Measurements from ENCODE around the gene RBFOX1. TPM values are rescaled to one million over a fixed set of nuclear protein-coding genes. Genes with fewer than 3 reads are reported as not detected.

The RBFOX1 gene
- total RNA-seq, 4 donors from 2014 or later: 0.29 to 0.30 TPM; not detected in 2

GRCh38 chr16:7612671-7613070 is 280.0 kb downstream of the RBFOX1 start:
- TF ChIP-seq POLR2A (IDR thresholded peaks at IDR 0.05): no peak
- TF ChIP-seq, protein P1, sequence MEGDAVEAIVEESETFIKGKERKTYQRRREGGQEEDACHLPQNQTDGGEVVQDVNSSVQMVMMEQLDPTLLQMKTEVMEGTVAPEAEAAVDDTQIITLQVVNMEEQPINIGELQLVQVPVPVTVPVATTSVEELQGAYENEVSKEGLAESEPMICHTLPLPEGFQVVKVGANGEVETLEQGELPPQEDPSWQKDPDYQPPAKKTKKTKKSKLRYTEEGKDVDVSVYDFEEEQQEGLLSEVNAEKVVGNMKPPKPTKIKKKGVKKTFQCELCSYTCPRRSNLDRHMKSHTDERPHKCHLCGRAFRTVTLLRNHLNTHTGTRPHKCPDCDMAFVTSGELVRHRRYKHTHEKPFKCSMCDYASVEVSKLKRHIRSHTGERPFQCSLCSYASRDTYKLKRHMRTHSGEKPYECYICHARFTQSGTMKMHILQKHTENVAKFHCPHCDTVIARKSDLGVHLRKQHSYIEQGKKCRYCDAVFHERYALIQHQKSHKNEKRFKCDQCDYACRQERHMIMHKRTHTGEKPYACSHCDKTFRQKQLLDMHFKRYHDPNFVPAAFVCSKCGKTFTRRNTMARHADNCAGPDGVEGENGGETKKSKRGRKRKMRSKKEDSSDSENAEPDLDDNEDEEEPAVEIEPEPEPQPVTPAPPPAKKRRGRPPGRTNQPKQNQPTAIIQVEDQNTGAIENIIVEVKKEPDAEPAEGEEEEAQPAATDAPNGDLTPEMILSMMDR (IDR thresholded peaks at IDR 0.05): no peak
- no peak for DNase-seq (ENCODE audit: low spot score in 2 of 2)
- 72 to 79% methylated on average over 8 of the region's 8 CpGs for WGBS, 2 donors
- no peak overlapping the region for H3K4me3 ChIP-seq (ENCODE audit: low read depth, poor library complexity, severe bottlenecking)
- intact Hi-C loops (cut with DNase I; ENCODE audit: low total_unique reads): no loop called here

DNA sequence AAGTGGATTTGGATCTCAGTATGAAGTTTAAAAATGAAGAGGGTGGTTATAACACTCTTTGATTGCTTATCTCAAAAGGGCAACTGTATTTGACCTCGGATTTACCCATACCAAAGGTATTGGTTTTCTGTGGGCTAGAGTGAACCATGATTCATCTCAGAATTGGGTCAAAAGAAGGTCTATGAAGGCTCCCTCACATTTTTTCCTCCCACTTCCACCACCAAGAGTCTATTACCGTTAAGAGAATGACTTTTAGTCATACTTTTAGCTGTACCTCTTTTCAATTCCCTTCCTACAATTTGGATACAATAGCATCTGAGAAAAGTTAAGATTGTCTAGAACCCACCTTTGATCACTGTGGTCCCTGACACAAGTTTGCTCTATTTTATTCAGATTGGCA is 280.9 kb downstream of the RBFOX1 start:
- no peak for TF ChIP-seq POLR2A (IDR thresholded peaks at IDR 0.05)
- TF ChIP-seq, protein P1 (IDR thresholded peaks at IDR 0.05): no peak
- DNase-seq (ENCODE audit: low spot score in 2 of 2): no peak
- 72 to 74% methylated on average over 2 of the region's 2 CpGs for WGBS, 2 donors
- intact Hi-C loops (cut with DNase I; ENCODE audit: low total_unique reads): no loop called here
- H3K4me3 ChIP-seq (ENCODE audit: low read depth, poor library complexity, severe bottlenecking): no peak overlapping the region

DNA sequence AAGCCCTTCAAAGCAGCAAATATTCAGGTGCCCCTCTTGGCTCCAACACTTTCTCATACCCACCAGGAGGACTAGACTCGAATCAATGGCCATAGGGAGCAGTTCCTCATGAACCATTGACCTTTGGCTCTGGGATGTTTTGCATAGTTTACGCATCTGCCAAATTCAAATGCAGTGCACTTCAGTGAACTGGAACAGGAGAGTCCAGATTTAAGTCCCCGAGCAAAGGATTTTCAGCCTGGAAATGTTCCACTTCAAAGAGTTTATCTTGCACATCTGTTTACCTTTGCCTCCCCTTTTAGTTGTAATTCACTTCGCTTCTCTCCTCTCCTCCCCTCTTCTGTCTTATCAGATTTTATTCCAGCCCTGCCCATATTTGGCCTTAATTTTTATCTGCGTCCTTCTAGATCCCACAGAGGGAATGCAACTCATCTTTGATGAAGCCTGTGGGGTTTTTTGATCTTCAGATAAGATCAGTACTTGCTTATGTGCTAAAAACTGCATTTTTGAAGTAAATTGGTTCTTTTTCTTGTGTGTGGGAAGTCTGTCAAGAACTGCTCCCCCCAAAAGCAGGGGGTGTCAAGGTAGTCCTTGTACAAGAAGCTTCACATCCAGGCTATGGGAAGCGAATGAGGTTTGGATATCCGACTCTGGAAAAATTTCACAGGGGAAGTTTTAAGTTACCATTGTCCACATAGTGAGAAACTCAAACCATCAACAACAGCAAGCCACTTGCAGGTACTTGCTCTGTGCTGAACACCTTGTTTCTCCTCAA is 281.6 kb downstream of the RBFOX1 start:
- intact Hi-C loops (cut with DNase I; ENCODE audit: low total_unique reads): no loop called here
- 52 to 65% methylated on average over 7 of the region's 7 CpGs for WGBS, 2 donors
- no peak for DNase-seq (ENCODE audit: low spot score in 2 of 2)
- TF ChIP-seq, protein P1 (IDR thresholded peaks at IDR 0.05): no peak
- TF ChIP-seq POLR2A (IDR thresholded peaks at IDR 0.05): no peak
- H3K4me3 ChIP-seq (ENCODE audit: low read depth, poor library complexity, severe bottlenecking): no peak overlapping the region

DNA sequence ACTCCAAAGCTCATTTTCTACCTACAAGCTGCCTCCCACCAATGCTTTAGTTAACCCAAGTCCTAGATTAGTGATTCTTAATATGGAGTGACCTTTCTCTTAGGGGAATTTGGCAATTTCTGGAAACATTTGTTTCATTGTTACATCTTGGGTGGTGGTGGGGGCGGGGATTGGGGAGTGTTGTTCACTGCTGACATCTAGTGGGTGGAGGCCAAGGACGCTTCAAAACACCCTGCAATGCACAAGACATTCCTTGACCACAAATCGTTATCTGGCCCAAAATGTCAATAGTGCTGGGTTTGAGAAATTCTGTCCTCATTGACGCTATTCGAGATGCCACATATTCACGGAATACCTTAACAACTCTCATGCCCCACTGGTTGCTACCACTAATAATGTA is 282.9 kb downstream of the RBFOX1 start:
- TF ChIP-seq, protein P1 (IDR thresholded peaks at IDR 0.05): no peak
- TF ChIP-seq POLR2A (IDR thresholded peaks at IDR 0.05): no peak
- no peak overlapping the region for H3K4me3 ChIP-seq (ENCODE audit: low read depth, poor library complexity, severe bottlenecking)
- 88 to 91% methylated on average over 6 of the region's 6 CpGs for WGBS, 2 donors
- intact Hi-C loops (cut with DNase I; ENCODE audit: low total_unique reads): no loop called here
- no peak for DNase-seq (ENCODE audit: low spot score in 2 of 2)

- no peak for DNase-seq (ENCODE audit: low spot score in 2 of 2)
- no peak overlapping the region for H3K4me3 ChIP-seq (ENCODE audit: low read depth, poor library complexity, severe bottlenecking)
- TF ChIP-seq POLR2A (IDR thresholded peaks at IDR 0.05): no peak
- TF ChIP-seq, protein P1 (IDR thresholded peaks at IDR 0.05): no peak
- intact Hi-C loops (cut with DNase I; ENCODE audit: low total_unique reads): no loop called here
- 75 to 80% methylated on average over 14 of the region's 14 CpGs for WGBS, 2 donors
These were observed 292.5 kb downstream of the RBFOX1 start for GRCh38 chr16:7624871-7625766.

Data from lower leg skin (tissue), 4 donors.